ENCODE measurements around the gene HPSE2.

DNA sequence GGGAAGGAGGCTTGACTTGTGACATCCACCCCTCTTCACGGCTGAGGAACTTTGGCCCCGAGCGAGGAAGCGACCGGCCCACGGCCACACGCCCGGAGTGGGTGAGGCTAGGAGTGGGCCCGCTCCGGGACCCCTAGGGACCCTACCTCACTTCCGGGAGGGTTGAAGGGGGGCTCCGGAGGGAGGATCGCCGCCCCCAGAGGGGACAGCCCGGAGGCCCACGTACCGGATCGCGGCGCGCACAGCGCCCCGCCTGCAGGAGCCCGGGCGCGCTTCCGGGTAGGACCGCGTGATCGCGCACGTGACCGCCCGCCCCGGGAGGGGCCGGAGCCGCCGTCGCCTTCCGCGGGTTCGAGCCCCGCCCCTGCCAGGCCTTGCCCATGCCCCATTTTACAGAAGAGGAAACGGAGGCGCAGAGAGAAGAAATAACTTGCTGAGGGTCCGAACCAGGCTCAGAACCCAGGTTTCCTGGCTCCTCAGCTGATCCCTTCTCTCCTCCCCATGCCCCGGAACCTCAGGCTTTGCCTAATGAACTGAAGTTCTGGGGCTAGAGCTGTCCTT lies 788.9 kb downstream of the HPSE2 start, which contains the start of gene HPS1:
- TF ChIP-seq GATA2 (IDR thresholded peaks at IDR 0.05; ENCODE audit: low read depth, low read length) (no peak), GATA3 (IDR thresholded peaks at IDR 0.05; ENCODE audit: low read depth, low read length) (no peak)

Data from SH-SY5Y (cell line).